Measurements from ENCODE around the gene SIGLEC10. TPM values are rescaled to one million over a fixed set of nuclear protein-coding genes. Genes with fewer than 3 reads are reported as not detected.

SIGLEC10 gene
- polyA plus RNA-seq, 2 of the 4 experiments (the other 2 are of a cell fraction) = not detected

GRCh38 chr19:51450730-51451307 lies 33.4 kb upstream of the SIGLEC10 start:
- Histone ChIP-seq H3K27ac (no peak overlapping the region), H3K4me2 (no peak overlapping the region), H3K4me3 (no peak overlapping the region), H3K4me1 (no peaks in the 10 kb centered on the region), H3K9me3 (peaks cover 13% of the 10 kb centered on the region; the same call in 2 of the 3 replicates)
- TF ChIP-seq, protein P1, sequence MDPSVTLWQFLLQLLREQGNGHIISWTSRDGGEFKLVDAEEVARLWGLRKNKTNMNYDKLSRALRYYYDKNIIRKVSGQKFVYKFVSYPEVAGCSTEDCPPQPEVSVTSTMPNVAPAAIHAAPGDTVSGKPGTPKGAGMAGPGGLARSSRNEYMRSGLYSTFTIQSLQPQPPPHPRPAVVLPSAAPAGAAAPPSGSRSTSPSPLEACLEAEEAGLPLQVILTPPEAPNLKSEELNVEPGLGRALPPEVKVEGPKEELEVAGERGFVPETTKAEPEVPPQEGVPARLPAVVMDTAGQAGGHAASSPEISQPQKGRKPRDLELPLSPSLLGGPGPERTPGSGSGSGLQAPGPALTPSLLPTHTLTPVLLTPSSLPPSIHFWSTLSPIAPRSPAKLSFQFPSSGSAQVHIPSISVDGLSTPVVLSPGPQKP (IDR thresholded peaks at IDR 0.05; ENCODE audit: low read depth, low read length) = no peak
- TF ChIP-seq ESRRA (IDR thresholded peaks at IDR 0.05; ENCODE audit: borderline replicate concordance, low read length) = no peak
- no peak for TF ChIP-seq SREBF2 (IDR thresholded peaks at IDR 0.05)
- no peak for TF ChIP-seq CEBPB (IDR thresholded peaks at IDR 0.05)
- no peak for TF ChIP-seq CHD2 (IDR thresholded peaks at IDR 0.05; ENCODE audit: low read length, partially characterized antibody)
- no peak for TF ChIP-seq FOSL2 (IDR thresholded peaks at IDR 0.05)
- TF ChIP-seq FOSL2 (CRISPR knock-in tag; IDR thresholded peaks at IDR 0.05) = no peak
- TF ChIP-seq HDAC2 (IDR thresholded peaks at IDR 0.05) = no peak
- TF ChIP-seq RAD21 (conservative IDR thresholded peaks at IDR 0.05 in 1 of 2, IDR thresholded peaks at IDR 0.05 in 1 of 2) = no peak
- no peak for TF ChIP-seq KDM1A (IDR thresholded peaks at IDR 0.05; ENCODE audit: low read depth)
- no peak for TF ChIP-seq EHMT2 (IDR thresholded peaks at IDR 0.05; ENCODE audit: low read depth)
- FAIRE-seq (no peak), ATAC-seq (no peak), DNase-seq (ENCODE audit: low read depth in 1 of 2, low spot score in 1 of 2) (no peak)
- ChIA-PET CTCF (no interaction called here), POLR2A (no interaction called here)
- WGBS (ENCODE audit: missing lambda C conversion rate) = 5% methylated on average over 5 of the region's 5 CpGs

GRCh38 chr19:51448411-51449016 lies 31.1 kb upstream of the SIGLEC10 start:
- H3K4me1 ChIP-seq = no peaks in the 10 kb centered on the region
- H3K27ac ChIP-seq = no peak overlapping the region
- no peak for DNase-seq (ENCODE audit: low read depth in 1 of 2, low spot score in 1 of 2)
- no peak for ATAC-seq
- no peak overlapping the region for H3K4me3 ChIP-seq
- ChIA-PET CTCF (interaction anchor here (1.1 to 1.8 kb wide), 2 partner anchors 24 to 27 kb away, joined by 3 to 7 read pairs; no protein-coding TSS in a partner anchor), POLR2A (no interaction called here)
- no peak for TF ChIP-seq CEBPB (IDR thresholded peaks at IDR 0.05)
- TF ChIP-seq RAD21 (conservative IDR thresholded peaks at IDR 0.05 in 1 of 2, IDR thresholded peaks at IDR 0.05 in 1 of 2) = no peak
- no peak for TF ChIP-seq CBX8 (IDR thresholded peaks at IDR 0.05)
- TF ChIP-seq, protein P2, sequence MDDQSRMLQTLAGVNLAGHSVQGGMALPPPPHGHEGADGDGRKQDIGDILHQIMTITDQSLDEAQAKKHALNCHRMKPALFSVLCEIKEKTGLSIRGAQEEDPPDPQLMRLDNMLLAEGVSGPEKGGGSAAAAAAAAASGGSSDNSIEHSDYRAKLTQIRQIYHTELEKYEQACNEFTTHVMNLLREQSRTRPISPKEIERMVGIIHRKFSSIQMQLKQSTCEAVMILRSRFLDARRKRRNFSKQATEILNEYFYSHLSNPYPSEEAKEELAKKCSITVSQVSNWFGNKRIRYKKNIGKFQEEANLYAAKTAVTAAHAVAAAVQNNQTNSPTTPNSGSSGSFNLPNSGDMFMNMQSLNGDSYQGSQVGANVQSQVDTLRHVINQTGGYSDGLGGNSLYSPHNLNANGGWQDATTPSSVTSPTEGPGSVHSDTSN (IDR thresholded peaks at IDR 0.05) = no peak
- no peak for TF ChIP-seq MAZ (IDR thresholded peaks at IDR 0.05; ENCODE audit: borderline replicate concordance, low read depth, low read length)
- no peak for TF ChIP-seq EP300 (IDR thresholded peaks at IDR 0.05)
- TF ChIP-seq, protein P3, sequence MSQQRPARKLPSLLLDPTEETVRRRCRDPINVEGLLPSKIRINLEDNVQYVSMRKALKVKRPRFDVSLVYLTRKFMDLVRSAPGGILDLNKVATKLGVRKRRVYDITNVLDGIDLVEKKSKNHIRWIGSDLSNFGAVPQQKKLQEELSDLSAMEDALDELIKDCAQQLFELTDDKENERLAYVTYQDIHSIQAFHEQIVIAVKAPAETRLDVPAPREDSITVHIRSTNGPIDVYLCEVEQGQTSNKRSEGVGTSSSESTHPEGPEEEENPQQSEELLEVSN (IDR thresholded peaks at IDR 0.05; ENCODE audit: borderline replicate concordance, low read depth) = no peak
- no peak for TF ChIP-seq TP53 (CRISPR knock-in tag; IDR thresholded peaks at IDR 0.05)
- TF ChIP-seq EHMT2 (IDR thresholded peaks at IDR 0.05; ENCODE audit: low read depth) = no peak
- no peak for TF ChIP-seq POLR2AphosphoS2 (conservative IDR thresholded peaks at IDR 0.05; ENCODE audit: low read length)
- no peak for TF ChIP-seq ESRRA (IDR thresholded peaks at IDR 0.05; ENCODE audit: borderline replicate concordance, low read length)
- TF ChIP-seq RFX5 (IDR thresholded peaks at IDR 0.05) = no peak
- TF ChIP-seq, protein P4, sequence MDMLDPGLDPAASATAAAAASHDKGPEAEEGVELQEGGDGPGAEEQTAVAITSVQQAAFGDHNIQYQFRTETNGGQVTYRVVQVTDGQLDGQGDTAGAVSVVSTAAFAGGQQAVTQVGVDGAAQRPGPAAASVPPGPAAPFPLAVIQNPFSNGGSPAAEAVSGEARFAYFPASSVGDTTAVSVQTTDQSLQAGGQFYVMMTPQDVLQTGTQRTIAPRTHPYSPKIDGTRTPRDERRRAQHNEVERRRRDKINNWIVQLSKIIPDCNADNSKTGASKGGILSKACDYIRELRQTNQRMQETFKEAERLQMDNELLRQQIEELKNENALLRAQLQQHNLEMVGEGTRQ (IDR thresholded peaks at IDR 0.05) = no peak
- TF ChIP-seq RARB (CRISPR knock-in tag; IDR thresholded peaks at IDR 0.05) = no peak
- no peak for TF ChIP-seq RCOR1 (IDR thresholded peaks at IDR 0.05; ENCODE audit: low read depth, low read length)
- 20% methylated on average over 13 of the region's 13 CpGs for WGBS (ENCODE audit: missing lambda C conversion rate)
- H3K9me3 ChIP-seq = peaks cover 13% of the 10 kb centered on the region; the same call in 2 of the 3 replicates
- H3K4me2 ChIP-seq = no peak overlapping the region
- no peak for FAIRE-seq
